WTC11 (cell line): Measurements from ENCODE around the gene CAMTA1.

ENCODE experiments used
- ATF2 ChIP-seq: sonication (generic); formaldehyde crosslinking; IDR thresholded peaks from 2 replicates; pipeline ENCODE4 v1.8.1; 2022; ENCODE audit warnings: low read depth, missing genetic modification reagents, borderline replicate concordance
- CTCF ChIP-seq: fragments of 200-600 bp; IDR thresholded peaks from 2 replicates; pipeline ENCODE4 v1.8.0; 2022; ENCODE audit warnings: antibody characterized with exemption
- GTF2I ChIP-seq: fragments of 250-450 bp; sonication (Bioruptor Pico); conservative IDR thresholded peaks from 2 replicates; pipeline ENCODE4 v1.4.0; 2021; ENCODE audit warnings: mild to moderate bottlenecking
- NR2C2 ChIP-seq: sonication (generic); formaldehyde crosslinking; IDR thresholded peaks from 2 replicates; pipeline ENCODE4 v1.8.0; 2022; ENCODE audit warnings: mild to moderate bottlenecking, missing genetic modification reagents
- TEAD1 ChIP-seq: sonication (generic); formaldehyde crosslinking; IDR thresholded peaks from 2 replicates; pipeline ENCODE4 v1.8.0; 2022; ENCODE audit warnings: mild to moderate bottlenecking, missing genetic modification reagents

GRCh38 chr1:7568053-7568452, 782.8 kb downstream of the CAMTA1 start:
- TF ChIP-seq TEAD1 (CRISPR knock-in tag) (no peak), CTCF (no peak), ATF2 (CRISPR knock-in tag) (no peak), NR2C2 (no peak), GTF2I (CRISPR knock-in tag) (no peak)
